ENCODE data around the gene GLRX5.

The GLRX5 gene

GRCh38 chr14:95521001-95521400, 13.8 kb upstream of the GLRX5 start:
- Histone ChIP-seq H3K4me3 (ENCODE audit: low read depth, low read length) (no peak overlapping the region), H4K8ac (ENCODE audit: low read depth, low read length) (no peak overlapping the region), H3K4me2 (ENCODE audit: low read length) (no peak overlapping the region), H2BK120ac (ENCODE audit: insufficient read depth, low read length, poor library complexity) (no peak overlapping the region), H3K79me2 (ENCODE audit: control insufficient read depth, insufficient read depth, low read length, poor library complexity) (no peaks in the 10 kb centered on the region), H3K9me3 (ENCODE audit: insufficient read depth, low read depth, low read length) (no peaks in the 10 kb centered on the region), H2BK5ac (ENCODE audit: low read depth, low read length, poor library complexity) (no peak overlapping the region), H3K18ac (ENCODE audit: low read length) (no peak overlapping the region), H3K36me3 (ENCODE audit: control insufficient read depth in 1 of 2, insufficient read depth in 2 of 2, low read length in 2 of 2) (no peaks in the 10 kb centered on the region), H3K27ac (ENCODE audit: low read depth, low read length) (no peak overlapping the region), H2BK12ac (ENCODE audit: low read length) (no peak overlapping the region), H4K91ac (ENCODE audit: low read depth, low read length) (no peak overlapping the region), H3K79me1 (ENCODE audit: low read length) (peaks cover 3% of the 10 kb centered on the region), H4K12ac (ENCODE audit: low read depth, low read length) (no peak overlapping the region), H2AK5ac (ENCODE audit: low read length) (no peak overlapping the region), H3K14ac (ENCODE audit: low read length) (no peak overlapping the region), H3K9ac (ENCODE audit: low read length) (no peak overlapping the region), H3K27me3 (ENCODE audit: insufficient read depth, low read length) (no peaks in the 10 kb centered on the region), H3K4ac (ENCODE audit: low read depth, low read length) (no peak overlapping the region), H3K4me1 (ENCODE audit: control insufficient read depth in 1 of 2, insufficient read depth in 2 of 2, low read length in 2 of 2) (peaks cover 7 to 21% of the 10 kb centered on the region in 2 experiments), H3K23ac (ENCODE audit: low read length) (no peak overlapping the region), H2AFZ (ENCODE audit: insufficient read depth, low read length, poor library complexity) (no peak overlapping the region)
- no peak for DNase-seq
- no CpG with 5 or more reads among the region's 4 CpGs for WGBS (ENCODE audit: extremely low coverage, insufficient coverage, insufficient read length)

GRCh38 chr14:95522116-95522515, 12.7 kb upstream of the GLRX5 start:
- Histone ChIP-seq H2BK12ac (ENCODE audit: low read length) (no peak overlapping the region), H3K27me3 (ENCODE audit: insufficient read depth, low read length) (no peaks in the 10 kb centered on the region), H3K4me2 (ENCODE audit: low read length) (no peak overlapping the region), H2AFZ (ENCODE audit: insufficient read depth, low read length, poor library complexity) (no peak overlapping the region), H3K14ac (ENCODE audit: low read length) (no peak overlapping the region), H3K79me1 (ENCODE audit: low read length) (peaks cover 3% of the 10 kb centered on the region), H3K9ac (ENCODE audit: low read length) (no peak overlapping the region), H3K4ac (ENCODE audit: low read depth, low read length) (no peak overlapping the region), H3K4me1 (ENCODE audit: control insufficient read depth in 1 of 2, insufficient read depth in 2 of 2, low read length in 2 of 2) (peaks cover 6 to 20% of the 10 kb centered on the region in 2 experiments), H4K91ac (ENCODE audit: low read depth, low read length) (no peak overlapping the region), H3K27ac (ENCODE audit: low read depth, low read length) (no peak overlapping the region), H3K79me2 (ENCODE audit: control insufficient read depth, insufficient read depth, low read length, poor library complexity) (no peaks in the 10 kb centered on the region), H3K23ac (ENCODE audit: low read length) (no peak overlapping the region), H4K8ac (ENCODE audit: low read depth, low read length) (no peak overlapping the region), H2BK120ac (ENCODE audit: insufficient read depth, low read length, poor library complexity) (no peak overlapping the region), H2AK5ac (ENCODE audit: low read length) (no peak overlapping the region), H3K18ac (ENCODE audit: low read length) (no peak overlapping the region), H3K36me3 (ENCODE audit: control insufficient read depth in 1 of 2, insufficient read depth in 2 of 2, low read length in 2 of 2) (no peaks in the 10 kb centered on the region), H2BK5ac (ENCODE audit: low read depth, low read length, poor library complexity) (no peak overlapping the region), H3K4me3 (ENCODE audit: low read depth, low read length) (no peak overlapping the region), H3K9me3 (ENCODE audit: insufficient read depth, low read depth, low read length) (no peaks in the 10 kb centered on the region), H4K12ac (ENCODE audit: low read depth, low read length) (no peak overlapping the region)
- no CpG with 5 or more reads among the region's 11 CpGs for WGBS (ENCODE audit: extremely low coverage, insufficient coverage, insufficient read length)
- no peak for DNase-seq

- no peak overlapping the region for H2BK12ac ChIP-seq (ENCODE audit: low read length)
- H4K91ac ChIP-seq (ENCODE audit: low read depth, low read length), result no peak overlapping the region
- H3K4me1 ChIP-seq (ENCODE audit: control insufficient read depth in 1 of 2, insufficient read depth in 2 of 2, low read length in 2 of 2), result peaks cover 6 to 20% of the 10 kb centered on the region in 2 experiments
- H2BK120ac ChIP-seq (ENCODE audit: insufficient read depth, low read length, poor library complexity), result no peak overlapping the region
- H2AK5ac ChIP-seq (ENCODE audit: low read length), result no peak overlapping the region
- no peak for DNase-seq
- no peak overlapping the region for H3K4me2 ChIP-seq (ENCODE audit: low read length)
- H3K4ac ChIP-seq (ENCODE audit: low read depth, low read length), result no peak overlapping the region
- no peak overlapping the region for H4K12ac ChIP-seq (ENCODE audit: low read depth, low read length)
- H3K36me3 ChIP-seq (ENCODE audit: control insufficient read depth in 1 of 2, insufficient read depth in 2 of 2, low read length in 2 of 2), result no peaks in the 10 kb centered on the region
- no peaks in the 10 kb centered on the region for H3K9me3 ChIP-seq (ENCODE audit: insufficient read depth, low read depth, low read length)
- H3K79me1 ChIP-seq (ENCODE audit: low read length), result peaks cover 3% of the 10 kb centered on the region
- H2AFZ ChIP-seq (ENCODE audit: insufficient read depth, low read length, poor library complexity), result no peak overlapping the region
- no peak overlapping the region for H3K18ac ChIP-seq (ENCODE audit: low read length)
- no peaks in the 10 kb centered on the region for H3K79me2 ChIP-seq (ENCODE audit: control insufficient read depth, insufficient read depth, low read length, poor library complexity)
- H3K4me3 ChIP-seq (ENCODE audit: low read depth, low read length), result no peak overlapping the region
- H3K27ac ChIP-seq (ENCODE audit: low read depth, low read length), result no peak overlapping the region
- no peak overlapping the region for H4K8ac ChIP-seq (ENCODE audit: low read depth, low read length)
- no peak overlapping the region for H2BK5ac ChIP-seq (ENCODE audit: low read depth, low read length, poor library complexity)
- no peak overlapping the region for H3K9ac ChIP-seq (ENCODE audit: low read length)
- no peaks in the 10 kb centered on the region for H3K27me3 ChIP-seq (ENCODE audit: insufficient read depth, low read length)
- no peak overlapping the region for H3K14ac ChIP-seq (ENCODE audit: low read length)
- H3K23ac ChIP-seq (ENCODE audit: low read length), result peak overlapping the region; percentile 31
- no CpG with 5 or more reads among the region's 4 CpGs for WGBS (ENCODE audit: extremely low coverage, insufficient coverage, insufficient read length)
Measured at GRCh38 chr14:95522556-95522955, 12.3 kb upstream of the GLRX5 start.

GRCh38 chr14:95523051-95523814, 11.6 kb upstream of the GLRX5 start:
- Histone ChIP-seq H2AFZ (ENCODE audit: insufficient read depth, low read length, poor library complexity) (no peak overlapping the region), H3K27me3 (ENCODE audit: insufficient read depth, low read length) (no peaks in the 10 kb centered on the region), H4K8ac (ENCODE audit: low read depth, low read length) (no peak overlapping the region), H2BK120ac (ENCODE audit: insufficient read depth, low read length, poor library complexity) (no peak overlapping the region), H3K9ac (ENCODE audit: low read length) (no peak overlapping the region), H3K18ac (ENCODE audit: low read length) (no peak overlapping the region), H3K9me3 (ENCODE audit: insufficient read depth, low read depth, low read length) (no peaks in the 10 kb centered on the region), H3K36me3 (ENCODE audit: control insufficient read depth in 1 of 2, insufficient read depth in 2 of 2, low read length in 2 of 2) (no peaks in the 10 kb centered on the region), H4K12ac (ENCODE audit: low read depth, low read length) (no peak overlapping the region), H2AK5ac (ENCODE audit: low read length) (no peak overlapping the region), H3K4me1 (ENCODE audit: control insufficient read depth in 1 of 2, insufficient read depth in 2 of 2, low read length in 2 of 2) (peaks cover 6 to 20% of the 10 kb centered on the region in 2 experiments), H3K79me2 (ENCODE audit: control insufficient read depth, insufficient read depth, low read length, poor library complexity) (no peaks in the 10 kb centered on the region), H4K91ac (ENCODE audit: low read depth, low read length) (no peak overlapping the region), H2BK12ac (ENCODE audit: low read length) (no peak overlapping the region), H3K14ac (ENCODE audit: low read length) (no peak overlapping the region), H3K4me2 (ENCODE audit: low read length) (no peak overlapping the region), H3K23ac (ENCODE audit: low read length) (no peak overlapping the region), H3K79me1 (ENCODE audit: low read length) (peaks cover 3% of the 10 kb centered on the region), H3K27ac (ENCODE audit: low read depth, low read length) (no peak overlapping the region), H2BK5ac (ENCODE audit: low read depth, low read length, poor library complexity) (no peak overlapping the region), H3K4me3 (ENCODE audit: low read depth, low read length) (no peak overlapping the region), H3K4ac (ENCODE audit: low read depth, low read length) (no peak overlapping the region)
- peak; percentile 40 to 66 for DNase-seq
- WGBS (ENCODE audit: extremely low coverage, insufficient coverage, insufficient read length), result no CpG with 5 or more reads among the region's 12 CpGs
